Stimulated activated CD4-positive, alpha-beta T cell treated with anti-CD3 and anti-CD28 coated beads, TNF-alpha, amount 100 ng/mL, for 48 hours (primary cell): Measurements from ENCODE around the gene MOV10L1.
"Not testable (repeated sequence)": the region's sequence is repeated elsewhere in the genome, so short reads cannot be mapped to it uniquely, and the experiment has no call there.

Source experiments
- DNase-seq, 3 donors: peaks; one replicate each; pipeline ENCODE4 v3.0.0-alpha.2; 2020; ENCODE audit warnings: low read depth in 3 of 3

The MOV10L1 gene

GRCh38 chr22:50204571-50204970 is 114.8 kb downstream of the MOV10L1 start:
- DNase-seq = no peak

DNA sequence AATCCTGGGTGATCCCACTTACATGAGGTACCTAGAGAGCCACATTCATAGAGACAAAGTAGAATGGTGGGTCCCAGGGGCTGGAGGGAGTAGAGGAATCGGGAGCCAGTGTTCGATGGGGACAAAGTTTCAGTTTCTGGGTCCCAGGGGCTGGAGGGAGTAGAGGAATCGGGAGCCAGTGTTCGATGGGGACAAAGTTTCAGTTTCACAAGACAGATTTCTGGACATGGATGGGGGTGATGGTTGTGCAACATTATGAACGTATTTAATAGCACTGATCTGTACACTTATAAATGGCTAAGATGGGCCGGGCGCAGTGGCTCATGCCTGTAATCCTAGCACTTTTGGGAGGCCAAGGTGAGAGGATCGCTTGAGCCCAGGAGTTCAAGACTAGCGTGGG is 115.2 kb downstream of the MOV10L1 start:
- not testable (repeated sequence) for DNase-seq

DNA sequence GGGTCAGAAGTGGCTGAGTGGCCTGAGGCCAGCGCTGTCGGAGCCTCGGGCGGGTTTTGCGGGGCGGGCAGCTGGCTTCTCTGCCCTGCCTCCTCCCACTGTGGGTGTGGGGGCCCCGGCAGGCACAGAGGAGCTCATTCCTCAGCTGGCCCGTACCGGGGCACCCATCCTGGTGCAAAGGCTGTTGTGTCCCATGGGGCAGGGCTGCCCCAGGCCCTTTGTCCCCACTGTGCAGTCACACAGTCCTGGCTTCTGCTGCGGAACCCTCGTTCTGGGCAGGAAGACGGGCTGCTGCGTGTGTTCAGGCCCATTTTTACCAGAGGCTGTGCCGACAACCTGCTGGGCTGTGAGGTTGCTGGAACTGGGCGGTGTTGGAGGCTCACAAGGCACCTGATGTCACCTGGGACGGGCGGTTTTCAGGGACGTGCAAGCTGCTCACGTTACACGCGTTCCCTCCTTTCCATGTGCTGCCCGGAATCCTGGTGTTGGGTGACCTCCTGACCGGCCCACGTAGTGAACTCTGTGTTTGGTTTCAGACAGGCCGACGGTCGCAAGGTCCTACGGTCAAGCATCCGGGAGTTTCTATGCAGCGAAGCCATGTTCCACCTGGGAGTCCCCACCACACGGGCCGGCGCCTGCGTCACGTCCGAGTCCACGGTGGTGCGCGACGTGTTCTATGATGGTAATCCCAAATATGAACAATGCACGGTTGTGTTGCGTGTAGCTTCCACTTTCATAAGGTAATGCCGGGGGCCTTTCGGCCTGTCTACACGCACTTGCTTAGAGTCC is 116.2 kb downstream of the MOV10L1 start:
- DNase-seq = no peak

- DNase-seq = no peak
These were observed 116.8 kb downstream of the MOV10L1 start for GRCh38 chr22:50206599-50206998.

DNA sequence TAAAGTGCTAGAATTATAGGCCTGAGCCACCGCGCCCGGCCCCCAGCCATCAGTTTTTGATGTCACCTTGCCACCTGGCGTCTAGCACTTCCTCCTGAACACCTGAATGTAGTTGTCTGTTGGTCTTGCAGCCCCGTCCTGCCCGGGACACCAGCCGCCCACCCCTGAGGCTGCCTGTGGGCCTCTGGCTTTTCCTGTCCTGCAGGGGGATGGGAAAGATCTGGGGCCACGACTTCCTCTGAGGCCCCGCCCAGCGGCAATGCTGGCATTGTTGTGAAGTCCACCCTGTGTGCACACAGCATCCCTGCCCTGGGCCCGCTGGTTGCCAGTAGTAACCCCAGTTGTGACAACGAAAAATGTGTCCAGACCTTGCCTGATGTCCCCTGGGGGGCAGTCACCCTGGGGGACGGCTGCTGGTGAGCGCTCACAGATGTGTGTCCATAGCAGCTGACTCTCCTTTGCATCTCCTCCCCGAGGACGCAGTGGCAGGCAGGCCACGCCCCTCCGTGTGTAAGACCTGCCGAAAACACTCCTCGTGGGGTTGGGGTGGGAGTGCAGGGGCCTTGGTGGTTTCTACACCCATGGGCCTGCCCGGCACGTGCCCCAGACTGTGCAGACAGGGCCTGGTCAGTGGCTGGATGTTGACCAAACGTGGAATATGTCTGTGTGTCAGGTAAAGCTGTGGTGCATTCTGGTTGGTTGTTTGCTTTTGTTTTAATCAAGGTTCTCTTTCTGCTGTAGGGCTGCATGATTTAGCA is 117.8 kb downstream of the MOV10L1 start:
- no peak for DNase-seq

DNA sequence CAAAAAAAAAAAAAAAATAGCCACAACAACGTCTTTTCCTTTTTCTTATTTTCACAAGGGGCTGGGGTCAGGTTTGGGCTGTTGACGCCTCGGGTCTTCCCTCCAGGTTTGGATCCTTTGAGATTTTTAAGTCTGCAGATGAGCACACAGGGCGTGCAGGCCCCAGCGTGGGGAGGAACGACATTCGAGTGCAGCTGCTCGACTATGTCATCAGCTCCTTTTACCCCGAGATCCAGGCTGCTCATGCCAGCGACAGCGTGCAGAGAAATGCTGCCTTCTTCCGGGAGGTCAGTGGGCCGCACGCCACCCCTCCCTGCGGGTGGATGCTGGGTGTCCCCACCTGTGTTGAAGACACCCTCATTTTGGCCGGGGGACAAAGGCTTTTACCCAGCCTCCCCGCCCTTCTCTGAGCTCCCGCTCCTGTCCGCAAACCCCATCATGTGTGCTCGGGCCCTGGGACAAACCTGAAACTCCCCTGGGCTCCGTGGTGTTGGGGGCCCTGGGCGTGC is 118.7 kb downstream of the MOV10L1 start:
- DNase-seq = no peak

DNA sequence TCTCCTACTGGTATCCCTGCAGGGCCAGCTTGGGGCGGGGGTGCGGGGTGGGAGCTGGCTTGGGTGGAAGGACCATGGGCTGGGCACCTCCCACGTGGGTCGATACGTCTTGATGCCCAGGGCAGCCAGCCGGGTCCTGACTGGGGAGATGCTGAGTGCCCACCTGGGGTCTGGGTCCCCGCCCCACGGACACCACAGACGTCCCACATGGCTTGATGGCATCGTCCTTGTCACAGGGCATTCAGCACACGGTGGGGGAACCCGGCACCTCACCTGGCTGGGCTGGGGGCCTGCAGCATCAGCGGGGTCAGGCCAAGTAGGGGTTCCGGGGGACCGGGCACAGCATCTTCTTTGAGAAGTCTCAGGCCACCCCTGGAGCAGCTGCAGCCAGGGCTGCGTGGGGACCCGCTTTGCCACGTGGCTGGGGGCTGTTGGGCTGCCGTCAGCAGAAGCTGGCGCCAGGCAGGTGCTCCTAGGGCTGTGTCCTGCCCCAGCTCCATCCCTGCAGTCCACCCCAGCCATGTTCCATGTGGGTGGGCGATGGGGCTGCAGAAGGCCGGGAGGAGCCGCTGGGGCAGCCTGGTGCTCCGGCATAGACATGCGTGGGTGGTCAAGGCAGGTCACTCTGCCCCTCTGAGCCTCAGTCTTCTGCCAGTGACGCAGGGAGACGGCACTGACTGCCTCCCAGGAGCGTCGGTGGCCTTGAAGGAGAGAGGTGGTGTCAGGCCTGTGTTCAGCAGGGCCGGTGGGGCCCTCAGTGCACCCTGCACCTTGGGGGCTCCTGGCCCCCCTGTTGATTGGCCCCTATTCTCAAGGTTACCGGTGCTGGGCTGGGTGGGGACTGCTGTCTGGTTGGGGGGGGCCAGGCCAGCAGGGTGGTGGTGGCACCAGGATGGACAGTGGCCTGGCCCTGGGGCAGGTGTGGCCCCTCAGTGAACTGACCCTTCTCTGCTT is 119.4 kb downstream of the MOV10L1 start:
- no peak for DNase-seq

- DNase-seq = peak; percentile 38 to 71 (median 52)
These were observed 120.1 kb downstream of the MOV10L1 start for GRCh38 chr22:50209893-50210292.

DNA sequence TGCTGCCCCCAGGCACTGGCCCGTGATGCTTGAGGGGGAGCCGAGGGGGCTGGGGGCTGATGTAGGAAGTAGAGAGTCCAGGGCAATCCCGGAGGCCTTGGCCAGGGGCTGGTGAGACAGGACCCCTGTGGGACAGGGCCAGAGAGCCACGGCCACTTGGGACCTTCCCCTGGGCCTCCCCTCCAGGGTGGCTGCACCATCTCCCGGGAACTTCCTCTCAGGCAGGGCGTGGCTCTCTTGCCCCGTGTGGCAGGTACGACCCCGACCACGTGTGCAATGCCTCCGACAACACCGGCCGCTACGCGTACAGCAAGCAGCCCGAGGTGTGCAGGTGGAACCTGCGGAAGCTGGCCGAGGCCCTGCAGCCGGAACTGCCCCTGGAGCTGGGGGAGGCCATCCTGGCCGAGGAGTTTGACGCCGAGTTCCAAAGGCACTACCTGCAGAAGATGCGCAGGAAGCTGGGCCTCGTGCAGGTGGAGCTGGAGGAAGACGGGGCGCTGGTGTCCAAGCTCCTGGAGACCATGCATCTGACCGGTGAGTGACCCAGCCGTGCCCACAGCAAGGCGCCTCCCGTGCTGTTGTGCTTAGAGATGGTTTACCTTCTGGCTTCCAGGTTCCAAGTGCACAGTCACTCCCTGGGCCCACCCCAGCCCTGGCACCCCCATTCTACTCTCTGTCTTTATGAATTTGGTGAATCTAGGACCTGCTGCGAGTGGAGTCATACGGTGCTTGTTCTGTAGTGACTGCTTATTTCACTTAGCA is 120.8 kb downstream of the MOV10L1 start:
- no peak for DNase-seq

DNA sequence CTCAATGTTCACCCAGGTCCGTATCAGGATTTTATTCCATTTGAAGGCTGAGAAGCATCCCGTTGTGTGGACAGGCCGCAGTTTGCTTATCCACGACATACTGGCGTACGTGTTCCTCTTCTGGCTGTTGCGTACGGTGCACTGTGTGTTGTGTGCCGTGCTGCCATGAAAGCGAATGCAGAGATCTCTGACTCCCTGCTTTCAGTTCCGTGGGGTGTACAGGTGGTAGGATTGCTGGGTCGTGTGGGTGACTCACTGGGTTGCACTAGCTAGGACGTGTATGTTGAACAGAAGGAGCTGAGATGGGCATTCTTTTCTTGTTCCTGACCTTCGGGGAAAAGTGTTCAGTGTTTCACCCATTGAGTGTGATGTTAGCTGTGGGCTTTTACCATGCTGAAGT is 121.3 kb downstream of the MOV10L1 start:
- DNase-seq = no peak
